HG02678 (cell line): ENCODE measurements around the gene GLB1L3.
"Not testable (repeated sequence)": the region's sequence is repeated elsewhere in the genome, so short reads cannot be mapped to it uniquely, and the experiment has no call there.

ENCODE experiments used
- ATAC-seq: cut with Tn5 transposase; IDR thresholded peaks from one replicate; pipeline ENCODE4 v1.9.1; 2021; ENCODE audit warnings: mild to moderate bottlenecking, moderate library complexity; ENCODE audit not compliant: unreplicated experiment

Gene GLB1L3

DNA sequence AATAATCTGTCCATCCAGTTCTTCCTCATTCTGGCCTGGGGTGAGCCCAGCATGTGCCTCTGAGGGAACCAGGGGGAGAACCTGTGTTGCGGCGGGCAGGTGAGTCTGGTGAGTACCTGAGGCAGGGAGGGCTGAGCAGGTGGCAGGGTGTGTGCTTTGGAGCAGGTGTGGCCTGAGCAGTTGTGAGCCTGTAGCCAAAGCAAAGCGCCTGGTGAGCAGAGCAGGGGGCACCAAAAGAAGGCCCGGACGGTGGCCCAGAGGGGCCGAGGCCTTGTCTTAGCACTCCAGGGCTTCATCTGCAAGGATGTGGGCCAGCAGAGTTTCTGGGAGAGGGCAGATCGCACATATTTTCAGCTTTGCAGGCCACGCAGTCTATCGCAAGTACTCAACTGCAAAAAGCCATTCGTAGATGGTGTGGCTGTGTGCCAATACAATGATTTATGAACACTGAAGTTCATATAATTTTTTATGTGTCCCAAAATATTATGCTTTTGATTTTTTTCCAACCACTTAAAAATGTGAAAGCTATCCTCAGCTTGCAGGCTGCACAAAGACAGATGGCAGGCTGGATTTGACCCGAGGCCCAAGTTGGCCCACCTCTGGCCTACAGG lies 64.3 kb downstream of the GLB1L3 start:
- no peak for ATAC-seq

DNA sequence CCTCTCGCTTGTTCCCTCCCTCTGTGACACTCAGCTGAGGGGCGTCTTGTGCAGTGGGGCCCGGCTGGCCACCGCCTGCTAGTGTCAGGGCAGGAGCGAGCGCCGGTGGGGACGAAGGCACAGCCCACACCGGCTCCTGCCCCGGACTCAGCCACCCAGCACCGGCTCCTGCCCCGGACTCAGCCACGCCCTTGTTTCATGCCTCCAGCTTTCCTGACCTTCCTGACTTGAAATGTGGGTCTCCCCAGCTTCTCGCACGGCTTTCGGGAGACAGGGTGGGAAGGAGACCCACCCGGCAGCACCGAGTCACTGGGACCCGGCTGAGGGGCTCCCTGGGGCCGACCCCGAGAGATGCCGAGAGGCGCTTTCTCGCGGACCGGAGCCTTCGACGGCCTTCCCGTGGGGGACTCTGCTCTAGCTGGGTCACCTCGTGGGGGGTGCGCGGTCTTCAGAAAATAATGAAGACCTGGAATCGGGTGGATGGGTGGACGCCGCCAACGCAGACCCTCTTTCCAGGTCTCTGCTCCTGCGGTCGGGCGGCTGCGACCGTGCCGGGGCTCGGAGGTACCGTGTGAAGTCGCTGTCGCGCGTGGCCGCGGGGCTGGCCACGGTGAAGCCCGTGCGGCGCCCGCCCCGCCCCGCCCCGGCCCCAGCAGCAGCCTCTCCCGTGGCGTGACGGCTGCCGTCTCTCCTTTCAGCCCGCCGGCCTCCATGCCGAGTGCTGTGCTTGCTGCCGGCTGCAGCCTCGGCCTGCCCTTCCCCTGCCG lies 65.8 kb downstream of the GLB1L3 start:
- no peak for ATAC-seq

DNA sequence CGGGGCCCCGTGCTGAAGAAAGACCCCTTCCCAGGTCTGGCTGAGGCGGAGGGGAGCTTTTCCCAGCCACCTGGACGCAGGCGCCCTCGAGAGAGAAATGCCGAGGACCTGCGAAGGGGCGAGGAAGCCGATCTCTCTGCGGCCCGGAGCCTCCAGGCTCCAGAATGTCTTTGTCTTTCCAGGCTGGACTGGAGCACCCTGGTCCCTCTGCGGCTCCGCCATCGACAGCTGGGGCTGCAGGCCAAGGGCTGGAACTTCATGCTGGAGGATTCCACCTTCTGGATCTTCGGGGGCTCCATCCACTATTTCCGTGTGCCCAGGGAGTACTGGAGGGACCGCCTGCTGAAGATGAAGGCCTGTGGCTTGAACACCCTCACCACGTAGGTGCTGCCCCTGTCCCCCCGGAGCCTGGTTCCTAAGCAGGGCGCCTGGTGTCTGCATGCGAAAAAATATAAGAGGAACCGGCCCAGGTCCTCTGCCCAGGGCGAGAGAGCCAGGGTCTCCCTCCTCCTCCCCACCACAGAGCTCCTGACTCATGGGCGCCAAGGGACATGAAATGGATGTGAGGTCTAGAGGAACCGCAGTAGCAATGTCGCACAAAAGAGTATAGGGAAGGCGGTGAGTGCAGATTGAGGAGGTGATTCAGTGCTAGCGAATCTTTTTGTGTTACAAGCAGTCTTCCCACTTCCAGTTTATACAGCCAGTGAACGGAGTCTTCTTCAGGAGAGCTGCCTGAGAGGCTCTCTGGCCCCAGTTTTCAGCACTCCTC lies 66.6 kb downstream of the GLB1L3 start:
- ATAC-seq, result no peak

DNA sequence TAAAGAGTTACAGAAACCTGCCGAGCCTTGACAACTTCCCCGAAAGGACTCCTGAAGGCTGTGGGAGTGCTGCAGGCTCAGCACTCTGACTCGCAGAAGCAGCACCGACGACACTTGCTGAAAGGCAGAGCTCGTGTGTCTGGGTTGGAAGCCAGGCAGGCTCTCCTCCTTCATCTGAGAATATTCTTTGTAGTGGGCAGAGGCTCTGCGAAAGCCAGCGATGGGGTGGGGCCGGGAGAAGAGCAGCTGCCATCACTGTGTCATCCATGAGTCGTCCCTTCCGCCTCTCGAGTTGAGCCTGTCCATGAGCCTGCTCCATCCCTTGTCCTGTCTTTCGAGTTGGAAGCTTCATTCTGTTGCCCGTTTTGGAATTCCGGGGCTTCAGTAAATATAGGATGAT lies 67.5 kb downstream of the GLB1L3 start:
- ATAC-seq, result no peak

GRCh38 chr11:134344497-134345236 lies 68.5 kb downstream of the GLB1L3 start:
- ATAC-seq, result not testable (repeated sequence)

DNA sequence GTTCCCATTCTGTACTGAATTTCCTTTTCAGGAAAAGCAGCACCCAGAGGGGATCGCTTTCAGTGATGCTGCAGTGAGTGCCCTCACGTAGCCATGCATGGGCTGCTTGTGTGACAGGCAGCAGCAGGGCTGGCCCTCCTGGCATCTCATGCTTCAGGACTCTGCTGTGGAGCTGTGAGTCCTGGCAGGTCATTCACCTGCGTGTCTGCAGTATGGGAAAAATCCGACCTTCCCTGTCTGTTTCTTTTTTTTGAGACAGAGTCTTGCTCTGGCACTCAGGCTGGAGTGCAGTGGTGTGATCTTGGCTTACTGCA lies 69.0 kb downstream of the GLB1L3 start:
- ATAC-seq, result no peak

DNA sequence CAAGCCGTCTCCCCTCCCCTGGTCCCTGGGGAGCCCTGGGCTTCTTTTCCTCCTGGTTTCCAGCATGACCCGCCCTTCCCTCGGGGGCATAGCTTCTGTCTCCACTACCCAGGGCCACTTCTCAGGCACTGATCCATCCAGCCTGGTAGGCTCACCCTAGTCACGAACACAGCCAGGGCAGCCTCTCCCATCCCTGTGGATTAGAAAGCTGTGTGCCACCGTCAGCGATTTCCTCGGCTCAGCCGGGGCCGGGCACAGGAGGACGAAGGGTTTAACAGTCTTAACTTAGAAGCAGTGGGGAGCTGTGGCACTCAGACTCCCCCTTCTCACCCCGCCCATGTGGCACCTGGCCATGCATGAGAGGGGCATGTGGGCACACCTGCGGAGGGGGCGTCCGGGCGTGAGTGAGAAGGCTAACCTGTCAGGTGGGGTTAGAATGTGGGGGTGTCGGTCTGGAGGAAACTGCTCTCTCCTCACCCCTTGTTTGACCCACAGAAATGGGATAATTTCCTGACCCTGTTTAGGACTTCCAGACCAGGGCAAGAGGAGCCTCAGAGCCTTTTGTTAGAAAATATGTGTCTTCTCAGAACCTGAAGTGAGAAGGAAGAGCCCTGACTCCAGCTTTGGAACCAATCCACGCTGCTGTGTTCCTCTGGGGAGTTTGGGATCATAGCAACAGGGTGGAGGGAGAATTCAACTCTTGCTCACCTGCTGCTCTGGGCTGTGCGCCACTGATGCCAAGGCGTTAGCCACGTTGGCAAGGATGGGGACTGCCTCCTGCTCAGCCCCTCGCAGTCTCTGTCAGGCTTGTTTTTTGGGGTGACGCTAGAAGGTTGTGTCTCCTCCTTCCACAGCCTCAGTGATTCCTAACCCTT lies 70.2 kb downstream of the GLB1L3 start:
- no peak for ATAC-seq

- ATAC-seq, result no peak
These were observed 70.8 kb downstream of the GLB1L3 start for GRCh38 chr11:134346976-134347350.

GRCh38 chr11:134347441-134347840 lies 71.3 kb downstream of the GLB1L3 start:
- ATAC-seq, result no peak

DNA sequence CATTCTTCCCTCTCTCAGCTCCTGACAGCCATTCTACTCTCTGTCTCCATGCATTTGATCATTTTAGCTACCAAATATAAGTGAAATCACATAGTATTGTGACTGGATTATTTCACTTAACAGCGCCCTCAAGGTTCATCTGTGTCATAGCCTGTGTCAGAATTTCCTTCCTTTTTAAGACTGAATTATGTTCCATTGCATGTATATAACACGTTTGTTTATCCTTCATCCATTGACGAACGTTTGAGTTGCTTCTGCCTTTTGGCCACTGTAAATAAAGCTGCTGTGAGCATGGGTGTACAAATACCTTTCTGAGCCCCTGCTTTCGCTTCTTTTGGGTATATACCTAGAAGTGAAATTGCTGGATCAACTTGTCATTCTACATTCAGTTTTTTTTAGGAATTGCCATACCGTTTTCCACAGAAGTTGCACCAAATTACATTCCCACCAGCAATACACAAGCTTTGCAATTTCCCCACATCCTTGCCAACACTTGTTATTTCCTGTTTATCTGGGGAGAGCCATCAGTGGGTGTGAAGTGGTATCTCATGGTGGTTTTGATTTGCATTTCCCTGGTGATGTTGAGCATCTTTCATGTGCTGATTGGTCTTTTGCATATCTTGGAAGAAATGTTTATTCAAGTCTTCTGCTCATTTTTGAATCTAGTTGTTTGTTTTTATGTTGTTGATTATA lies 73.1 kb downstream of the GLB1L3 start:
- no peak for ATAC-seq

GRCh38 chr11:134349802-134350355 lies 73.7 kb downstream of the GLB1L3 start:
- no peak for ATAC-seq

DNA sequence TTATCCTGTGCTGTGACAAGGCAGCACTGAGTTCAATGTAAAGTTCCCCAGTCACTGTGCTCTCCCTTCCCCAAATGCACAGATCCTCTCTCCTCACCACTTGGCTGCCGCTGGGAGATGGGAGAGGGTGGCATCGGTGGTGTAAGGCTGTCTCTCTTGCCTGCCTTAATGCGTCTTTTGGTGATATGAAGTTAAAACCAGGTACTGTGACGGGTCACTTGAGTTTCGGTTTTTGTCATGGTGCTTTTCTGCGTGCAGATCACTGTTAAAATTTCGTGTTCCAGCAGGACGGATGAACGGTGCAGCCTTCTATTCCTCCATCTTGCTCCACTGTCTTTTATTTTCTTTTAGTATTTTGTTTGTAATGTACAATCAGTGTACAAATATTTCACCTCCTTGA lies 74.2 kb downstream of the GLB1L3 start:
- ATAC-seq, result no peak

DNA sequence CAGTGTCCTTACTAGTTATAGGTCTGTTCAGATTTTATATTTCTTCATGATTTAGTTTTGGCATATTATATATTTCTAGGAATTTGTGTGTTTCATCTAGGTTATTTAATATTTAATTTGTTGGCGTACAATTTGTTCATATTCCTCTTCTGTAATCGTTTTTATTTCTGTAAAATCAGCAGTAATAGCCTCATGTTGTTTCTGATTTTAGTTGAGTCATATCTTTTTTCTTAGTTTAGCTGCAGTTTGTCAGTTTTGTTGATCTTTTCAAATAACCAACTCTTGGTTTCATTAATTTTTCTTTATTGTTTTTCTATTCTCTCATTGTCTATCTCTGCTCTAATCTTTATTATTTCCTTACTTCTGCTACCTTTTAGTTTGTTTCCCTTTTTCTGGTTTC lies 75.9 kb downstream of the GLB1L3 start:
- no peak for ATAC-seq

GRCh38 chr11:134355136-134355535 lies 79.0 kb downstream of the GLB1L3 start:
- ATAC-seq, result no peak

- no peak for ATAC-seq
These were observed 79.5 kb downstream of the GLB1L3 start for GRCh38 chr11:134355656-134356055.

DNA sequence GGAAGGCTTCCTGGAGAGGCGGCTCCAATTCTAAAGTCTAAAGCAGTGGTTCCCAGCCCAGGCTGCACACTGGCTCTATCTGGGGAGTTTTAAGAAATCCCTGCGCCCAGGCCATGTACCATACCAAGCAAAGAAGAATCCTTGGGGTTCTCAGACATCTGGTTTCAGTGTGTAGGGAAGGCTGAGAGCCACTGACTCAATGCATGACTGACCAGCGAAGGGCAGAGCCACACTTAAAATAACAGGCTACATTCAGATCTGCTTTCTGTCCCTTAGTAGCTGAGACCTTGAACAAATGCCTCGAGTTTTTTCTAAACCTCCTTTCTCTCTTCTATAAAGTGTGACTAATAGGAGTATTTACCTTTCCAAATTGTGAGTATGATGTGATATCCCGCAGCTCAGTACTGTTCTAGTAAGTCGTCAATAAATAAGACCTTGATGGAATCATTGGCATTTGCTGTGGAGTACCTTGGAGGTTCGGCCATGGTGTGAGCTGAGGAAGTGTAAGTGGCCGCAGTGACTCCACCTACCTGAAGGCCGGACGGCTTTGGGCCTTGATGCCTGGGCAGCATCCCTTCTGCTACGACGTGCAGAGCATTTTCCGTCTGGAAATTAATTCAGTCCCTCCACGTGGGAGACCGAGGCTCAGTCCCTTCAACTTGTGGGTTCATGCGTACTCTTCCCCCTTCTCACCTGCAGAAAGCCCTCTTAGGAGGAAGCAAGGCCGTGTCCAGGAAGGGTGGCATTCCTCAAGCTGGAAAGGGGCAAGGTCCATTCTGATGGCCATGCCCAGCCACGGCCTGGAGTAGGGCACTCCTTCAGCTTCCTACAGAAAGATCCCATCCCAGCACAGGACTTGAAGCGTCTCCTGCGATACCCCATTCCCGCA lies 80.7 kb downstream of the GLB1L3 start:
- ATAC-seq, result no peak

- no peak for ATAC-seq
These were observed 81.3 kb downstream of the GLB1L3 start for GRCh38 chr11:134357545-134357839.

- no peak for ATAC-seq
These were observed 82.1 kb downstream of the GLB1L3 start for GRCh38 chr11:134358165-134358855.
